NCI-H446 treated with DMSO at 0.1 percent for 48 hours (cell line): ENCODE measurements around the gene SHANK3.

Source experiments
- DNase-seq: peaks from one replicate; lab custom pipeline; 2025; lab: John Stamatoyannopoulos, UW

The SHANK3 gene

GRCh38 chr22:50678218-50678650, 5.6 kb downstream of the SHANK3 start:
- DNase-seq: no peak

GRCh38 chr22:50678651-50679521, 6.3 kb downstream of the SHANK3 start:
- DNase-seq: no peak

- DNase-seq: no peak
These were observed 10.7 kb downstream of the SHANK3 start for GRCh38 chr22:50683086-50683993.

GRCh38 chr22:50683994-50684371, 11.4 kb downstream of the SHANK3 start:
- DNase-seq: no peak

- DNase-seq: no peak
These were observed 11.9 kb downstream of the SHANK3 start for GRCh38 chr22:50684501-50684900.

GRCh38 chr22:50684986-50685385, 12.4 kb downstream of the SHANK3 start:
- DNase-seq: no peak

GRCh38 chr22:50686794-50687193, 14.2 kb downstream of the SHANK3 start:
- DNase-seq: no peak

GRCh38 chr22:50687829-50688228, 15.2 kb downstream of the SHANK3 start:
- no peak for DNase-seq

GRCh38 chr22:50688448-50688847, 15.8 kb downstream of the SHANK3 start:
- DNase-seq: no peak

- DNase-seq: no peak
These were observed 18.9 kb downstream of the SHANK3 start for GRCh38 chr22:50691521-50691920.

- DNase-seq: no peak
These were observed 20.8 kb downstream of the SHANK3 start for GRCh38 chr22:50693462-50693861.

- no peak for DNase-seq
These were observed 21.5 kb downstream of the SHANK3 start for GRCh38 chr22:50694099-50694605.

GRCh38 chr22:50694766-50695420, 22.3 kb downstream of the SHANK3 start:
- no peak for DNase-seq

- no peak for DNase-seq
These were observed 23.0 kb downstream of the SHANK3 start for GRCh38 chr22:50695421-50696250.

- DNase-seq: no peak
These were observed 23.7 kb downstream of the SHANK3 start for GRCh38 chr22:50696251-50696798.

- no peak for DNase-seq
These were observed 24.4 kb downstream of the SHANK3 start for GRCh38 chr22:50696799-50697561.

- DNase-seq: no peak
These were observed 25.3 kb downstream of the SHANK3 start for GRCh38 chr22:50697667-50698506.

GRCh38 chr22:50698546-50698945, 25.9 kb downstream of the SHANK3 start:
- no peak for DNase-seq
